Right forelimb (tissue), 1 donor: ENCODE results near the gene DLG2.

Experiments used
- DNase-seq: peaks from one replicate; pipeline ENCODE4 v3.0.0-alpha.2; 2018

Gene DLG2

GRCh38 chr11:84414920-84415319 lies 1212.2 kb downstream of the DLG2 start:
- no peak for DNase-seq

- DNase-seq: no peak
Observed at GRCh38 chr11:84413549-84413948, 1213.6 kb downstream of the DLG2 start.

- no peak for DNase-seq
Observed at GRCh38 chr11:84412862-84413261, 1214.3 kb downstream of the DLG2 start.

DNA sequence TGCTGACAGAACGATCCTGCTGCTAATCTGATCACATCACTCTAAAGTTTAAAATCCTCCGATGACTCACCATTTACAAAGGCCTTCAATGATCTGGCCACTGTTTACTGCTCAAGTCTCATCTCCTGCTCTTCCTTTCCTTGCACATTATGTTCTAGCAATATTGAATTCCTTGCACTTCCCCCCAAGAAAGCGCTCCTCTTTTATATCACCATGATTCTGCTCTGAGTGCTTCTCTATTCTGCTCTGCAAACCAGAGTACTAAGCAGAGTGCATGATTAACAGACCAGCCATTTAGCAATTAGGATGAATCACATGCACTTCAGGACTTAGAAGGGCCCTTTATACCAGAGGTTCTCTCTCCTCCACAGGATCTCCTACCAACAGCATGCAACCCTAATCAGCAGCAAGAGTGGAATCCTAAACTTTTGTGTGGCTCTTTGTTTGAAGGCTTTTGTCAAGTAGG lies 1218.2 kb downstream of the DLG2 start:
- DNase-seq: no peak

DNA sequence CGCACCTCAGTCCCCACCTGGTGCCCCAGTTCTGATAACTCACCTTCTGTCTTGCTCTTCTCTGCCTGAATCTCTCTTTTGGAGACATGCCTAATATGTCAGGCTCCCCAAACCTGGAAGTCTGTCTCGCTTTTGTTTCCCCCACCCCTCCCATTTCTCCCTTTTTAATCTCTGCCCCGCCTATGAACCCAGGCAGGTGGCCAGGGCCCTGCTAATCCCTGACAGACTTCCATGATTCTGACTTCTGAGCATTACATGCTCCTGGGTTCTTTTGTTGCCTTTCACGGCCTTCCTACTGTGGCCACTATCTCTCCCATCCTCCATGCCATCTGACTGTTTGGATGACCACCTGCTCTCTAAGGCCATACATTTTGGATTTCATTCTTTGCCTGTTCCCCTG lies 1220.1 kb downstream of the DLG2 start:
- no peak for DNase-seq

GRCh38 chr11:84398017-84398626 lies 1229.0 kb downstream of the DLG2 start:
- no peak for DNase-seq

GRCh38 chr11:84396521-84396920 lies 1230.6 kb downstream of the DLG2 start:
- DNase-seq: no peak

- no peak for DNase-seq
Observed at GRCh38 chr11:84390441-84391078, 1236.6 kb downstream of the DLG2 start.

GRCh38 chr11:84389696-84390095 lies 1237.4 kb downstream of the DLG2 start:
- no peak for DNase-seq

GRCh38 chr11:84384731-84385130 lies 1242.4 kb downstream of the DLG2 start:
- DNase-seq: peak; percentile 59

DNA sequence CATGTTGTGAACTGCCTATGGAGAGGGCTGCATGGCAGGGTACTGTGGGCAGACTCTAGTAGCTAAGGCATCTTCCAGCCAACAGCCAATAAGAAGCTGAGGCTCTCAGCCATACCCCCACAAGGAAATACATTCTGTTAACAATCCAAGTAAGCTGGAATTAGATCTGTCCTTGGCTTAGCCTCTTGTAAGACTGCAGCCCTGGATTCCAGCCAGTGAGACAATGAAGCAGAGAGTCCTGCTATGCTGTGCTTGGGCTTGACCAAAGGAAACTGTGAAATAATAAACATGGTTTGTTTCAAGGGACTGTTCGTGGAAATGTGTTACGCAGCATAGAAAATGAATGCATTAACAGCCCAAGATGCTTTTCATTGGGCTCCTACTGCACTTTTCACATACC lies 1243.6 kb downstream of the DLG2 start:
- no peak for DNase-seq

DNA sequence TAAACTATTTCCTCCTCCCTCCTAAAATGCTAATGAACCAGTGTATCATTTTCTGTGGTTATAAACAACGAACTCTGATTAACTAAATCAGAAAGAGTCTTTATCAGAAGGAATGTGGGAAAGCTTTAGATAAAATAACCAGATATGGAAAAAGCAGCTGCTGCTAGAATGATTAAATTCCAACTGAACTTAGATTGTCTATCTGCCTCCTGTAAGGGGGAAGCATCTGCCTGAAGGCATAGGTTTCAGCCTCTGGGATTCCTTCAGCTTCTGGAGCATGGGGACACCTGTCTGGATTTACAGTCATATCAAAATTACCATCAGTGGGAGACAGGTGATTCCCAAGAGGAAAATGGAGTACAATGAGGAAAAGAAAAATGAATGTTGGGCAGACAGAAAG lies 1245.5 kb downstream of the DLG2 start:
- no peak for DNase-seq

- no peak for DNase-seq
Observed at GRCh38 chr11:84372381-84372950, 1254.7 kb downstream of the DLG2 start.

DNA sequence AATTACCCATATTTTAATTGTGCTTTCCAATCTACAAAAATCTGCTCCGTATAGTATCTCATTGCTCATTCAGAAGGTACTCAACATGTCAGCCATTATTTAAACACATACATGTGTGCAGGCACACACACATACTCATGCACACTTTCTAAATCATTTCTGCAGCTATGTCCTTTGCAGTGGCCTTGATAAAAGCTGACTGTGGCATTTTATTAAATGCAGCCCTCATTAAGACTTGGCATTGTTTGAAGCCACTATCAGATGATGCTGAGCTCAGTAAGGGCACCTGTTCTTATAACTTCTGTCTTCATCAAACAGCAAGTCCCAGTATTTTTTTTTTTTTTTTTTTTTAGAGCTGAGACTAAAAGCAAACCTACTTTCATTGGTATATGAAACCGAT lies 1269.1 kb downstream of the DLG2 start:
- no peak for DNase-seq

GRCh38 chr11:84355911-84356310 lies 1271.2 kb downstream of the DLG2 start:
- DNase-seq: no peak

DNA sequence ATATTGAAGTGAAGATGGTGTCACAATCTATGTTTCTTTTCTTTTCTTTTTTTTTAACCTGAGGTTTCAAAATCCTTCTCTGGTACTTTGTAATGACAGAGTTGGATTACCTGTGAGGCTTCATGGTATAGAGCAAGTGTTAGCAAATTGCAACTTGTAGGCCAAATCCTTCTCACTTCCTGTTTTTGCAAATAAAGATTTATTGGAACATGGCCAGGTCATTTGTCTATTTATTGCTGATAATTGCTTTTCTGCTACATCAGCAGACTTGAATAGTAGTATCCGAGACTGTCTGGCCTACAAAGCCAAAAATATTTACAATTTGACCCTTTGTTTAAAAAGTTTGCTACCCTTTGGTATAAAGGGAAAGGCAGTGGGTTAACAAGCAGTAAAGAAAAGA lies 1281.5 kb downstream of the DLG2 start:
- no peak for DNase-seq

- DNase-seq: no peak
Observed at GRCh38 chr11:84345027-84345426, 1282.1 kb downstream of the DLG2 start.

DNA sequence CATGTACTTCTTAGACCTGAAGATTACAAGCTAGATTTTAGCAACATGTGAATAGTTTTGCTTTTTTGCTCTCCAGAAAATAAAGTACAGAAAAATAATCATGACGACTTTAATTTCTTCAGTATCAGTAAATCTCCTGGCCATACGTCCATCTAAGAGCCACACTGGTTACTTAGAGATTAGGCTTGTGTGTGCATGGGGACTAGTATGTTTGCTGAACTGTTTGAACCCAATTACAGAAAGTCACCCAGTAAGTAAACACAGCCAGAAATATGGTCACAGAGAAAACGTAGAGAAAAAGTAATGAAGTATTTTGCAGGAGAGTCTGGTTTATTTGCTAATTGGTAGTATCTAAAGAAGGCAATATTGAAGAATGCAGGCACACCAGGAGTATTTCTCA lies 1287.3 kb downstream of the DLG2 start:
- no peak for DNase-seq

- no peak for DNase-seq
Observed at GRCh38 chr11:84333221-84333620, 1293.9 kb downstream of the DLG2 start.

- DNase-seq: no peak
Observed at GRCh38 chr11:84322211-84322610, 1304.9 kb downstream of the DLG2 start.

DNA sequence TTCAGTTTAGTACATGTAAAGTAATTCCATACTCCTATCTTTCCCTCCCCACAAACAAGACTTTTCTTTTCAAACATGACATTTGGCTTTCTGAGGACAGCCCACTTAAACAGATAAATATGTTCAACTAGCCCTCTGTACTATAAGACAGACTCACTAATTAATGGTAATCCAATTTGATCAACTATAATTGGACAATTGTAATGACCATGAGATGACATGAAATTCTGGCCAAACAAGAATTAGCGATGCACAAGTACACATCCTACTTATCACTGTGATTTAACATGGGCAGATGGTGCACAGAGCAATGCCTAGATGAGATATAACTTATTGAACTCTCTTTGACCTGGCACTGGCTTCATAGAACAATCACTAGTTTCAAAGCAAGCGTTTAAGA lies 1307.3 kb downstream of the DLG2 start:
- no peak for DNase-seq

GRCh38 chr11:84316866-84317555 lies 1310.1 kb downstream of the DLG2 start:
- DNase-seq: no peak

DNA sequence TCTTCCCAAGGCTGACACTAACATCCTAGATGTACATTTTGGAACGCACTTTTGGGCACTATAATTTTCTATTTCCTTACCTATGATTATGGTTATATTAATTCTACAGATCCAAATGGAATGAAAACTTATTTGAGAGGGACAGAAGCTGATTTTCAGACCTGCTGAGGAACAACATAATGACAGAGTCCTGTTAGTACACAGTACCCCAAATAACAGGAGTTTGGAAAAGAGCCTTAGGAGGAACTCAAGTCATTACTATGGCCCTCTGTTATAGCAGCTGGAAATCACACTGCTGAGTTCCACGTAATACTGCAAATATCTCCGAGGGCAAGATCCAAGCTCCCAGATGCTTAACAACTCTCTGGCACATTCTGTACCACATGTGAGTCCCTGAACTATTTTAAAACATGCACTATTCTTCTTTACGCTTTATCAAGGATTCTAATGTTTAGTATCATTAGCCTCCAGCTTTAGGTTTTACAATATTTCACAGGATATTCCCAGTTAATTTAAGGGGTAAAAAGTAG lies 1313.2 kb downstream of the DLG2 start:
- DNase-seq: no peak

GRCh38 chr11:84310268-84310667 lies 1316.9 kb downstream of the DLG2 start:
- no peak for DNase-seq
